Right atrium auricular region (tissue), 2 donors: ENCODE measurements around the gene ZC3H12C. TPM values are rescaled to one million over a fixed set of nuclear protein-coding genes. Genes with fewer than 3 reads are reported as not detected.

Experiments
- DNase-seq: peaks from one replicate; pipeline ENCODE4 v3.0.0-alpha.2; 2019; ENCODE audit warnings: low spot score
- H3K27ac ChIP-seq, 2 donors: fragments of 200-600 bp; sonication (generic); 1 replicate in 1 of 2; 2 replicates in 1 of 2; pipeline ENCODE4 v1.5.1; 2016 to 2019
- H3K27me3 ChIP-seq, 2 donors: fragments of 200-600 bp; sonication (generic); one replicate each; pipeline versions ENCODE4 v1.5.1 to v1.6.0; 2017 to 2019
- H3K36me3 ChIP-seq: fragments of 200-600 bp; sonication (generic); one replicate; pipeline ENCODE4 v1.5.1; 2016
- H3K4me1 ChIP-seq, 2 donors: fragments of 200-600 bp; sonication (generic); one replicate each; pipeline versions ENCODE4 v1.5.1 to v1.6.0; 2017 to 2019
- H3K4me3 ChIP-seq, 2 donors: fragments of 200-600 bp; sonication (generic); 1 replicate in 1 of 2; 2 replicates in 1 of 2; pipeline ENCODE4 v1.5.1; 2017 to 2019; ENCODE audit warnings: mild to moderate bottlenecking in 1 of 2, moderate library complexity in 1 of 2
- H3K9me3 ChIP-seq, 2 donors: fragments of 200-600 bp; sonication (generic); one replicate each; pipeline ENCODE4 v1.5.1; 2019
- CTCF ChIP-seq, 2 donors: fragments of 200-600 bp; sonication (generic); IDR thresholded peaks; one replicate each; pipeline ENCODE4 v1.5.1; 2019; ENCODE audit warnings: antibody characterized with exemption in 2 of 2
- total RNA-seq, 2 donors: library from RNA; depleted of rRNA; stranded (reverse); fragments of >200 nt; gene quantifications; one replicate each; pipeline ENCODE4 v1.1.0, GENCODE V29; 2016

ZC3H12C gene
- 10 to 100 TPM; 12.7 to 14.7 TPM for total RNA-seq

- peak within 1 kb of the TSS; percentile 73 to 88 for H3K4me3 ChIP-seq
- DNase-seq: peak; percentile 90
- TF ChIP-seq CTCF (IDR thresholded peaks at IDR 0.05): peak; percentile 30 to 43
- H3K27ac ChIP-seq: peak within 1 kb of the TSS; percentile 92 to 98
- H3K9me3 ChIP-seq: no peaks in the 10 kb centered on the region
- H3K27me3 ChIP-seq: no peaks in the 10 kb centered on the region
- H3K4me1 ChIP-seq: peaks cover 0 to 24% of the 10 kb centered on the region in 2 donors
- H3K36me3 ChIP-seq: no peaks in the 10 kb centered on the region
These were observed at the start of gene ZC3H12C for GRCh38 chr11:110092515-110093406. Gene ZC3H12C, plus strand, starts transcription at chr11:110093392. Its CDS starts 20 bp downstream, at chr11:110093412.

GRCh38 chr11:110044226-110044968 lies 48.8 kb upstream of the ZC3H12C start:
- DNase-seq: no peak
- Histone ChIP-seq H3K36me3 (no peaks in the 10 kb centered on the region), H3K9me3 (no peaks in the 10 kb centered on the region), H3K27me3 (no peaks in the 10 kb centered on the region), H3K4me3 (no peak overlapping the region), H3K27ac (no peak overlapping the region), H3K4me1 (no peaks in the 10 kb centered on the region)
- no peak for TF ChIP-seq CTCF (IDR thresholded peaks at IDR 0.05)

DNA sequence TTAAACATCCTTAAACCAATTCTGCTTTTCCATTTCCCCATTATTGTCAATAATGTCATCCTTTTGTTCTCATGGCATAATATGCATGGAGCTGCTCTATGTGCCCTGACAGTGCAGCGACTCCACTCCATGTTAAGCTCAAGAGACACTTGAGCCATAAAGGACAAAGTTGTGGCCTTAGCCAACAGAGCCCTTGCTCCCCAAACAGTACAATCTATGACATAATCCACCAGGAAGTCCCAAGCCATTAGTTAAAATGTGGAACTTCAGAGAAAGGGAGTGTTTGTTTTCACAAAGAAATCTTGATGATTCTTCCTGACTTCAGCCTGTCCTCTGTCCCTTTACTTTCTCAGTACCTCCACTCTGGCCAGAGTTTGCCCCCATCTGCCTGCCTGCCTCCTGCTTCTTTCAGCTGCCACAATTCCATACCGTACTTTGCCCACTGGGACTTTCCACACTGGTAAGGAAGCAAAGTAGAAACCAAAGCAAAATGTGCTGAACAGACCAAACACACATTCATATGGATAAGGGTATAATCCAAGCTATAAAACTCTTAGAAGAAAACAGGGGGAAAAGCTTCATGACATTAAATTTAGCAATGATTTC lies 46.3 kb upstream of the ZC3H12C start:
- Histone ChIP-seq H3K27ac (no peak overlapping the region), H3K9me3 (no peaks in the 10 kb centered on the region), H3K27me3 (no peaks in the 10 kb centered on the region), H3K36me3 (no peaks in the 10 kb centered on the region), H3K4me3 (no peak overlapping the region), H3K4me1 (no peaks in the 10 kb centered on the region)
- no peak for TF ChIP-seq CTCF (IDR thresholded peaks at IDR 0.05)
- DNase-seq: no peak

DNA sequence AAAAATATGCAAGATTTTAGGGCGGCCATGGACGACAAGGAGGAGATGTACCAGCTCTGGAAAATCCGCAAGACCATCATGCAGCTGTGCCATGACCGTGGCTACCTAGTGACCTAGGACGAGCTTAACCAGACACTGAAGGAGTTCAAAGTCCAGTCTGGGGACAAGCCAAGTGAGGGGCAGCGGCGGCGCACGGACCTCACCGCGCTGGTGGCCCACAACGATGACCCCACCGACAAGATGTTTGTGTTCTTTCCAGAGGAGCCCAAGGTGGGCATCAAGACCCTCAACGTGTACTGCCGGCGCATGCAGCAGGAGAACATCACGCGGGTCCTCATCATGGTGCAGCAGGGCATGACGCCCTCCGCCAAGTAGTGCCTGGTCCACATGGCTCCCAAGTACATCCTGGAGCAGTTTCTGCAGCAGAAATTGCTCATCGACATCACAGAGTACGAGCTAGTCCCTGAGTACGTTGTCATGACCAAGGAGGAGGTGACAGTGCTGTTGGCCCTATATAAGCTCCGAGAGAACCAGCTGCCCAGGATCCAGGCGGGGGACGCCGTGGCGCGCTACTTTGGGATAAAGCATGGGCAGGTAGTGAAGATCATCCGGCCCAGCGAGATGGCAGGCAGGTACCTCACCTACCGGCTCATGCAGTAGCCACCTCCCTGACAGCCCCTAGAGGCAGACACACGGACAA lies 43.5 kb upstream of the ZC3H12C start:
- no peak for DNase-seq
- no peak for TF ChIP-seq CTCF (IDR thresholded peaks at IDR 0.05)

DNA sequence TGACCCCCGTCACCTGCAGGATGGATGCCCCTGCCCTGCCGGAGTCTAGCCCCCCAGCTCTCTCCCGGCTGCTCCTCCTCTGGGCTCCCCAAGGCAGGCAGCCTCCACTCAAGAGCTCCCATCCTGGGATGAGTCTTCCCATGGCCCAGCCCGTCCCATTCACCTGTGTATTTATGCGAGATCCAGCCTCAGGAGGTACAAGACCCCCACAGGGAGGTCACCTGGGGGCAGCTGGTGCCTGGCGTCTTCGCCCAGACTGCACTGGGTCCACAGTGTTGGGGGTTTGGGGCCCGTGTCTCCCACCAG lies 43.0 kb upstream of the ZC3H12C start:
- Histone ChIP-seq H3K4me1 (no peaks in the 10 kb centered on the region), H3K9me3 (peaks cover 0 to 15% of the 10 kb centered on the region in 2 donors), H3K36me3 (no peaks in the 10 kb centered on the region), H3K27me3 (no peaks in the 10 kb centered on the region), H3K4me3 (no peak overlapping the region), H3K27ac (no peak overlapping the region)
- TF ChIP-seq CTCF (IDR thresholded peaks at IDR 0.05): no peak
- no peak for DNase-seq

More for the DNA sequence above, 43.5 kb upstream of the ZC3H12C start:
- no peaks in the 10 kb centered on the region for H3K4me1 ChIP-seq
- no peak overlapping the region for H3K4me3 ChIP-seq
- no peaks in the 10 kb centered on the region for H3K36me3 ChIP-seq
- H3K27me3 ChIP-seq: no peaks in the 10 kb centered on the region
- H3K9me3 ChIP-seq: peaks cover 0 to 15% of the 10 kb centered on the region in 2 donors
- H3K27ac ChIP-seq: no peak overlapping the region
